A549 (cell line): Measurements from ENCODE around the gene SDHB.

ENCODE experiments used
- CEBPB ChIP-seq, 2 experiments: fragments of >200 bp in 1 of 2; sonication (Bioruptor Twin) in 1 of 2; formaldehyde crosslinking in 1 of 2; IDR thresholded peaks; 2 replicates each; pipeline ENCODE4 v1.6.1; 2012 to 2016
- EP300 ChIP-seq, 2 experiments: fragments of >200 bp; sonication (Bioruptor Twin); formaldehyde crosslinking; IDR thresholded peaks; 2 replicates in 1 of 2; 3 replicates in 1 of 2; pipeline ENCODE4 v1.6.1; 2016 to 2017
- FOSL2 ChIP-seq, 2 experiments: fragments of 450-650 bp in 1 of 2; fragments of >200 bp in 1 of 2; sonication (Bioruptor Twin) in 1 of 2; formaldehyde crosslinking; IDR thresholded peaks; 2 replicates each; pipeline versions ENCODE4 v1.5.0 to v1.6.1; 2016 to 2020; ENCODE audit warnings: mild to moderate bottlenecking in 1 of 2, moderate library complexity in 1 of 2
- HDAC2 ChIP-seq: fragments of 200-600 bp; sonication (generic); IDR thresholded peaks from 2 replicates; pipeline ENCODE4 v1.6.1; 2016
- POLR2A ChIP-seq: IDR thresholded peaks from 2 replicates; pipeline ENCODE4 v1.6.1; 2012; ENCODE audit warnings: mild to moderate bottlenecking, low read length
- POLR2AphosphoS2 ChIP-seq: conservative IDR thresholded peaks from 2 replicates; pipeline ENCODE4 v1.6.1; 2012; ENCODE audit warnings: low read length, improper control_type of control experiment, inconsistent platforms
- RFX5 ChIP-seq: fragments of 450-650 bp; IDR thresholded peaks from 2 replicates; pipeline ENCODE4 v1.7.1; 2014; ENCODE audit warnings: antibody characterized with exemption, mild to moderate bottlenecking, moderate library complexity
- RNF2 ChIP-seq: fragments of 200-600 bp; sonication (generic); IDR thresholded peaks from 2 replicates; pipeline ENCODE4 v1.6.1; 2016; ENCODE audit warnings: low read depth, mild to moderate bottlenecking, antibody characterized with exemption, moderate library complexity, borderline replicate concordance
- SMC3 ChIP-seq: fragments of >200 bp; sonication (Bioruptor Twin); formaldehyde crosslinking; IDR thresholded peaks from 3 replicates; pipeline ENCODE4 v1.6.1; 2018; ENCODE audit warnings: inconsistent platforms
- TFCP2L1 ChIP-seq: fragments of 250-450 bp; sonication (Bioruptor Pico); IDR thresholded peaks from 2 replicates; pipeline ENCODE4 v1.5.0; 2021; ENCODE audit warnings: mild to moderate bottlenecking
- TP53 ChIP-seq: fragments of 250-450 bp; sonication (Bioruptor Pico); IDR thresholded peaks from 2 replicates; pipeline ENCODE4 v1.5.0; 2021; ENCODE audit warnings: mild to moderate bottlenecking, moderate library complexity
- ZC3H11A ChIP-seq: fragments of 450-650 bp; IDR thresholded peaks from 2 replicates; pipeline ENCODE4 v1.6.1; 2014; ENCODE audit warnings: antibody characterized with exemption, mild to moderate bottlenecking
- ZFP36 ChIP-seq: fragments of 450-650 bp; IDR thresholded peaks from 2 replicates; pipeline ENCODE4 v1.6.1; 2014; ENCODE audit warnings: borderline replicate concordance; ENCODE audit not compliant: partially characterized antibody
- TF ChIP-seq, protein P1 (sequence below): fragments of >200 bp; sonication (Bioruptor Twin); formaldehyde crosslinking; IDR thresholded peaks from 3 replicates; pipeline ENCODE4 v1.5.1; 2016

DNA sequence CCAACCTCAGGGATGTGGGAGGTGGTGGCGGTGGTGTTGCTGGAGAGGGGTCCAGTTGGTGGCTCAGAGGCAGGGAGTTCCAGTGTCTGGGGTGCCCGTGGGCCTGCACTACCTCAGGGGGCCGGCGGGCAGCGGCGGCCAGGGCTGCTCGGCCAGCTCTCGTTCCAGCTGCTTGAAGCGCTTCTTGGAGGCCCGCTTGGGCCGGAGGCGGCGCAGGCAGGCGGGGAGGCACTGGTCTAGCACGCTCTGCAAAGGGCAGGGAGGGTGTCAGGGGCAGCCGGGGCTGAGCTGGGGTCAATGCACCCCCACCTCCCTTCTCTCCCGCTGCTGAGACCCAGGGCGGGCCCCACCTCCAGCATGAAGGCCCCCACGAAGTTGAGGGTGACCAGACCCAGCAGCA, 67.7 kb downstream of the SDHB start:
- TF ChIP-seq, protein P1, sequence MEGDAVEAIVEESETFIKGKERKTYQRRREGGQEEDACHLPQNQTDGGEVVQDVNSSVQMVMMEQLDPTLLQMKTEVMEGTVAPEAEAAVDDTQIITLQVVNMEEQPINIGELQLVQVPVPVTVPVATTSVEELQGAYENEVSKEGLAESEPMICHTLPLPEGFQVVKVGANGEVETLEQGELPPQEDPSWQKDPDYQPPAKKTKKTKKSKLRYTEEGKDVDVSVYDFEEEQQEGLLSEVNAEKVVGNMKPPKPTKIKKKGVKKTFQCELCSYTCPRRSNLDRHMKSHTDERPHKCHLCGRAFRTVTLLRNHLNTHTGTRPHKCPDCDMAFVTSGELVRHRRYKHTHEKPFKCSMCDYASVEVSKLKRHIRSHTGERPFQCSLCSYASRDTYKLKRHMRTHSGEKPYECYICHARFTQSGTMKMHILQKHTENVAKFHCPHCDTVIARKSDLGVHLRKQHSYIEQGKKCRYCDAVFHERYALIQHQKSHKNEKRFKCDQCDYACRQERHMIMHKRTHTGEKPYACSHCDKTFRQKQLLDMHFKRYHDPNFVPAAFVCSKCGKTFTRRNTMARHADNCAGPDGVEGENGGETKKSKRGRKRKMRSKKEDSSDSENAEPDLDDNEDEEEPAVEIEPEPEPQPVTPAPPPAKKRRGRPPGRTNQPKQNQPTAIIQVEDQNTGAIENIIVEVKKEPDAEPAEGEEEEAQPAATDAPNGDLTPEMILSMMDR, result no peak
- TF ChIP-seq FOSL2 (IDR thresholded peaks at IDR 0.05) (no peak), FOSL2 (CRISPR knock-in tag; IDR thresholded peaks at IDR 0.05) (no peak), TP53 (CRISPR knock-in tag) (no peak), HDAC2 (no peak), TFCP2L1 (no peak), RNF2 (no peak), SMC3 (no peak), RFX5 (no peak), POLR2A (no peak), EP300 (IDR thresholded peaks at IDR 0.05) (no peak), POLR2AphosphoS2 (no peak), CEBPB (IDR thresholded peaks at IDR 0.05) (no peak), ZFP36 (no peak), ZC3H11A (no peak)
